Progenitor cell of endocrine pancreas (in vitro differentiated cells): ENCODE results near the gene GDA. TPM values are rescaled to one million over a fixed set of nuclear protein-coding genes. Genes with fewer than 3 reads are reported as not detected.
A peak's percentile ranks its signal among the peaks of the same experiment; 100 is the strongest.

Experiments
- DNase-seq: peaks from one replicate; pipeline ENCODE4 v3.0.0; 2021; ENCODE audit warnings: low spot score; ENCODE audit not compliant: unreplicated experiment
- H3K27ac Mint-ChIP-seq: 2 replicates; pipeline ENCODE4 v1.8.0; 2021; ENCODE audit warnings: mild to moderate bottlenecking, moderate library complexity, mixed read lengths
- H3K27me3 Mint-ChIP-seq: 2 replicates; pipeline ENCODE4 v1.8.0; 2021; ENCODE audit warnings: mixed read lengths
- H3K36me3 Mint-ChIP-seq: 2 replicates; pipeline ENCODE4 v1.8.0; 2022; ENCODE audit warnings: mixed read lengths; ENCODE audit not compliant: insufficient read depth
- H3K4me1 Mint-ChIP-seq: 2 replicates; pipeline ENCODE4 v1.8.0; 2021; ENCODE audit warnings: low read depth, mixed read lengths
- H3K4me3 Mint-ChIP-seq: 2 replicates; pipeline ENCODE4 v1.8.0; 2021; ENCODE audit warnings: low read depth, mild to moderate bottlenecking, moderate library complexity, mixed read lengths
- H3K9me3 Mint-ChIP-seq: 2 replicates; pipeline ENCODE4 v1.8.0; 2021; ENCODE audit warnings: low read depth, mixed read lengths
- total RNA-seq: library from RNA; stranded (reverse); gene quantifications from 2 replicates; pipeline ENCODE4 v1.2.1, GENCODE V29; 2021
- TF ChIP-seq, protein P1 (sequence below): fragments of 200-600 bp; sonication (generic); IDR thresholded peaks from one replicate; pipeline ENCODE4 v1.5.0; 2021; ENCODE audit warnings: antibody characterized with exemption, mild to moderate bottlenecking; ENCODE audit not compliant: unreplicated experiment

The GDA gene
- total RNA-seq, 1 donor from 2014 or later = 5.5 TPM

- H3K36me3 Mint-ChIP-seq = peaks cover 3% of the 10 kb centered on the region
- peak overlapping the region; percentile 55 for H3K27ac Mint-ChIP-seq
- TF ChIP-seq, protein P1, sequence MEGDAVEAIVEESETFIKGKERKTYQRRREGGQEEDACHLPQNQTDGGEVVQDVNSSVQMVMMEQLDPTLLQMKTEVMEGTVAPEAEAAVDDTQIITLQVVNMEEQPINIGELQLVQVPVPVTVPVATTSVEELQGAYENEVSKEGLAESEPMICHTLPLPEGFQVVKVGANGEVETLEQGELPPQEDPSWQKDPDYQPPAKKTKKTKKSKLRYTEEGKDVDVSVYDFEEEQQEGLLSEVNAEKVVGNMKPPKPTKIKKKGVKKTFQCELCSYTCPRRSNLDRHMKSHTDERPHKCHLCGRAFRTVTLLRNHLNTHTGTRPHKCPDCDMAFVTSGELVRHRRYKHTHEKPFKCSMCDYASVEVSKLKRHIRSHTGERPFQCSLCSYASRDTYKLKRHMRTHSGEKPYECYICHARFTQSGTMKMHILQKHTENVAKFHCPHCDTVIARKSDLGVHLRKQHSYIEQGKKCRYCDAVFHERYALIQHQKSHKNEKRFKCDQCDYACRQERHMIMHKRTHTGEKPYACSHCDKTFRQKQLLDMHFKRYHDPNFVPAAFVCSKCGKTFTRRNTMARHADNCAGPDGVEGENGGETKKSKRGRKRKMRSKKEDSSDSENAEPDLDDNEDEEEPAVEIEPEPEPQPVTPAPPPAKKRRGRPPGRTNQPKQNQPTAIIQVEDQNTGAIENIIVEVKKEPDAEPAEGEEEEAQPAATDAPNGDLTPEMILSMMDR = no peak
- H3K27me3 Mint-ChIP-seq = no peaks in the 10 kb centered on the region
- no peak for DNase-seq
- peaks cover 10% of the 10 kb centered on the region for H3K9me3 Mint-ChIP-seq
- H3K4me3 Mint-ChIP-seq = no peak overlapping the region
- H3K4me1 Mint-ChIP-seq = peaks cover 36% of the 10 kb centered on the region
These were observed 21.5 kb upstream of the GDA start for GRCh38 chr9:72127753-72128152.

DNA sequence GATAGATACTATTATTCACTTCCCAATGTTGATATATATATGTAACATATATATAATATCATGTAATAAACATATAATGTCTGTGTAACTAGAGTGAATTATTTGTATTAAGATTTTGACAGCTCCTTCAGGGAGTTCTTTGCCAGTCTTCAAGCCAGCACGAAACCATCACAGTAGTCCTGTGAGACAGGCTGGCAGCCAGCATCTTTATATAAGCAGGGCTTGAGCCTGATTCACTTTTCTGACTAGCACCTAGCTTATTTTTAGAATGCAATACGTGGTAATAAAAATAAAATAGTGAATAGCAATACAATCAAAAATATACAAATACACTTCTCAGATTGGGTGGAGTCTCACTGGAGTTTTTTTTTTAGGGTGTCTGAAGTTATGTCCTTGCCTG, 20.7 kb upstream of the GDA start:
- H3K27ac Mint-ChIP-seq = no peak overlapping the region
- peaks cover 38% of the 10 kb centered on the region for H3K4me1 Mint-ChIP-seq
- H3K4me3 Mint-ChIP-seq = no peak overlapping the region

GRCh38 chr9:72129271-72130156, 19.7 kb upstream of the GDA start:
- peaks cover 10% of the 10 kb centered on the region for H3K9me3 Mint-ChIP-seq
- H3K27ac Mint-ChIP-seq = peak overlapping the region; percentile 68
- H3K4me3 Mint-ChIP-seq = no peak overlapping the region
- H3K27me3 Mint-ChIP-seq = no peaks in the 10 kb centered on the region
- H3K36me3 Mint-ChIP-seq = peaks cover 3% of the 10 kb centered on the region
- peaks cover 39% of the 10 kb centered on the region for H3K4me1 Mint-ChIP-seq
- no peak for DNase-seq
- TF ChIP-seq, protein P1 = no peak

More for the DNA sequence above, 20.7 kb upstream of the GDA start:
- no peak for DNase-seq
- TF ChIP-seq, protein P1 = no peak
- Mint-ChIP-seq H3K36me3 (peaks cover 3% of the 10 kb centered on the region), H3K9me3 (peaks cover 10% of the 10 kb centered on the region), H3K27me3 (no peaks in the 10 kb centered on the region)

DNA sequence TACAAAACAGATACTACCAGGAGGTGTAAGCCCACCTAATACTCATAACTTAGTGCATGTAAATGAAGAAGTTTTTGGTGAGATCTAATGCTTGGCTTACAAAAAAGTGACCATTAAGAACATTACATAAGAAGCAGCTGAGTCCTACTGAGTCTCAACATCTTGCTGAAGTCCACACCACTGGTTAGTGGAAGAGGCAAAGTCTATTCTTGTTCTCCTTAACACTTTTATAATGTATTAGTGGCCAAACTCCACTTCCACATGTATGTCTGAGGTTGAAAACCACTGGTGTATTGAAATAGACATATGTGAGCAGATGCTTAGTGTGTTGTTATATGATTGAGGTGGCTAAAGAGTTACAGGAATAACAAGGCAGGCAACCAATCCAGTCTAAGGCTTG, 18.9 kb upstream of the GDA start:
- TF ChIP-seq, protein P1 = no peak
- no peaks in the 10 kb centered on the region for H3K27me3 Mint-ChIP-seq
- DNase-seq = no peak
- peaks cover 39% of the 10 kb centered on the region for H3K4me1 Mint-ChIP-seq
- peaks cover 3% of the 10 kb centered on the region for H3K36me3 Mint-ChIP-seq
- H3K9me3 Mint-ChIP-seq = peaks cover 13% of the 10 kb centered on the region
- H3K4me3 Mint-ChIP-seq = no peak overlapping the region
- no peak overlapping the region for H3K27ac Mint-ChIP-seq

DNA sequence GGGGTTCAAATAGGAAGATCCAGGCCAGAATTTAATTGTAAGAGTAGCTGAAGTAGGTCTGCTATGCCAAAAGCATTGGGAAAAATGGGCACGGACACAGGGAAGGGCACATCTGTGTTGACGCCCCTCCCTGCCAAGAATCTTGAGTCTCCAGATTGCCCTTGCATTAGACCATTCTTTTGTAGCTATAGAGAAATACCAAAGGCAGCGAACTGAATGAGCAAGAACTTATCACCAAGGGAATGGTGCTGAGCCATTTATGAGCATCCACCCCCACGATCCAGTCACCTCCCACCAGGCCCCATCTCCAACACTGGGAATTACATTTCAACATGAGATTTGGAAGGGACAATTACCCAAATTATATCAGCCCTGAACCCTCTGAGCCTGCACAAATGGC, 18.0 kb upstream of the GDA start:
- H3K4me1 Mint-ChIP-seq = peaks cover 39% of the 10 kb centered on the region
- H3K4me3 Mint-ChIP-seq = no peak overlapping the region
- DNase-seq = no peak
- H3K27ac Mint-ChIP-seq = no peak overlapping the region
- peaks cover 13% of the 10 kb centered on the region for H3K9me3 Mint-ChIP-seq
- peaks cover 3% of the 10 kb centered on the region for H3K36me3 Mint-ChIP-seq
- TF ChIP-seq, protein P1 = no peak
- H3K27me3 Mint-ChIP-seq = no peaks in the 10 kb centered on the region
